Spinal cord (tissue), 10 donors: ENCODE data around the gene TLN1. TPM values are rescaled to one million over a fixed set of nuclear protein-coding genes. Genes with fewer than 3 reads are reported as not detected.
A peak's percentile ranks its signal among the peaks of the same experiment; 100 is the strongest.

ENCODE experiments used
- DNase-seq, 6 donors: peaks; one replicate each; pipeline versions ENCODE4 v3.0.0 to v3.0.0-alpha.2; 2013 to 2015; ENCODE audit warnings: low spot score in 6 of 6, low read depth in 4 of 6
- H3K27ac ChIP-seq: one replicate; pipeline ENCODE4 v1.5.1; 2013; ENCODE audit warnings: low read depth, low read length, control low read depth
- H3K27me3 ChIP-seq: one replicate; pipeline ENCODE4 v1.6.1; 2013; ENCODE audit warnings: low read length; ENCODE audit not compliant: control insufficient read depth, insufficient read depth
- H3K36me3 ChIP-seq: one replicate; pipeline ENCODE4 v1.6.1; 2013; ENCODE audit warnings: low read length; ENCODE audit not compliant: control insufficient read depth, insufficient read depth
- H3K4me1 ChIP-seq: one replicate; pipeline ENCODE4 v1.6.1; 2013; ENCODE audit warnings: low read length; ENCODE audit not compliant: control insufficient read depth, insufficient read depth
- H3K4me3 ChIP-seq: one replicate; pipeline ENCODE4 v1.5.1; 2013; ENCODE audit warnings: low read depth, low read length, control low read depth
- H3K9me3 ChIP-seq: one replicate; pipeline ENCODE4 v1.6.1; 2013; ENCODE audit warnings: low read length; ENCODE audit not compliant: control insufficient read depth, insufficient read depth
- whole genome bisulfite sequencing: methylation state at CpG from one replicate; pipeline ENCODE4 v1.1.5; 2013; ENCODE audit warnings: missing lambda C conversion rate; ENCODE audit not compliant: insufficient coverage; 5-methylcytosine and 5-hydroxymethylcytosine counted together
- polyA plus RNA-seq, 2 donors: library from polyadenylated mRNA; unstranded; fragments of 120-200 nt; gene quantifications; one replicate each; pipeline ENCODE4 v1.2.1, GENCODE V29; 2013; ENCODE audit not compliant: insufficient read length in 2 of 2
- total RNA-seq, 2 donors: library from RNA; depleted of rRNA in 1 of 2; stranded (reverse); fragments of 120-200 nt in 1 of 2; fragments of >200 nt in 1 of 2; gene quantifications; one replicate each; pipeline versions ENCODE4 v1.2.3 to v1.2.4, GENCODE V29; 2013 to 2014
- donor health status: healthy.

The TLN1 gene
- total and polyA plus RNA-seq, 4 donors = 73.7 to 135 (median 83.0) TPM

DNA sequence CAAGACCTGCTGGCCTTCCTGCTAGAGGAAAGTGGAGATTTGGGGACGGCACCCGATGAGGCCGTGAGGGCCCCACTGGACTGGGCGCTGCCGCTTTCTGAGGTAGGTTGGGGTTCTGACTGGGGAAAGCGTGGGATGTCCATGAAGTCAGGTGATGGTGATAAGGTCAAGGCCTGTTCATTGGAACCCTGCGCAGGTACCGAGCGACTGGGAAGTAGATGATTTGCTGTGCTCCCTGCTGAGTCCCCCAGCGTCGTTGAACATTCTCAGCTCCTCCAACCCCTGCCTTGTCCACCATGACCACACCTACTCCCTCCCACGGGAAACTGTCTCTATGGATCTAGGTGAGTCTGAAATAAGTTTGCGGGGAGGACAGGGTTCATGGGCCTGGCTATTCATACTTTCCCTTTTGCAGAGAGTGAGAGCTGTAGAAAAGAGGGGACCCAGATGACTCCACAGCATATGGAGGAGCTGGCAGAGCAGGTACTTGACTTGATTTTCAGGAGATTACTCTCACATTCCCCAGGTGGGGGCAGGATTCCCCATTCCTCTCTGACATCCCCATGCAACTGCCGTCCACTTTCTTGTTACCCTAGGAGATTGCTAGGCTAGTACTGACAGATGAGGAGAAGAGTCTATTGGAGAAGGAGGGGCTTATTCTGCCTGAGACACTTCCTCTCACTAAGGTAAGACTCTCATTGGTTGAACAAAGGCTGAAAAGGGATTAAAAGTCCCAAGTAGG is 976 bp upstream of the TLN1 start:
- peak in 2 of 6 donors; percentile 32 to 37 for DNase-seq
- H3K27ac ChIP-seq = peak overlapping the region; percentile 97
- peaks cover 36% of the 10 kb centered on the region for H3K36me3 ChIP-seq
- no peaks in the 10 kb centered on the region for H3K9me3 ChIP-seq
- peak overlapping the region; percentile 93 for H3K4me3 ChIP-seq
- H3K27me3 ChIP-seq = no peaks in the 10 kb centered on the region
- H3K4me1 ChIP-seq = peaks cover 31% of the 10 kb centered on the region
- 0% methylated on average over 5 of the region's 14 CpGs for WGBS

- Histone ChIP-seq H3K4me3 (peak overlapping the region; percentile 93), H3K9me3 (no peaks in the 10 kb centered on the region), H3K27me3 (no peaks in the 10 kb centered on the region), H3K36me3 (peaks cover 34% of the 10 kb centered on the region), H3K27ac (peak overlapping the region; percentile 97), H3K4me1 (peaks cover 43% of the 10 kb centered on the region)
- no peak for DNase-seq
- under 1% methylated on average over 46 of the region's 47 CpGs for WGBS
Measured at GRCh38 chr9:35731415-35732184, 395 bp downstream of the TLN1 start.

- Histone ChIP-seq H3K4me1 (peaks cover 41% of the 10 kb centered on the region), H3K27me3 (no peaks in the 10 kb centered on the region), H3K36me3 (peaks cover 31% of the 10 kb centered on the region), H3K4me3 (peak overlapping the region; percentile 93), H3K9me3 (no peaks in the 10 kb centered on the region), H3K27ac (peak overlapping the region; percentile 97)
- no peak for DNase-seq
- WGBS = 97% methylated on average over 2 of the region's 2 CpGs
Measured at GRCh38 chr9:35730486-35730854, 1.5 kb downstream of the TLN1 start.

DNA sequence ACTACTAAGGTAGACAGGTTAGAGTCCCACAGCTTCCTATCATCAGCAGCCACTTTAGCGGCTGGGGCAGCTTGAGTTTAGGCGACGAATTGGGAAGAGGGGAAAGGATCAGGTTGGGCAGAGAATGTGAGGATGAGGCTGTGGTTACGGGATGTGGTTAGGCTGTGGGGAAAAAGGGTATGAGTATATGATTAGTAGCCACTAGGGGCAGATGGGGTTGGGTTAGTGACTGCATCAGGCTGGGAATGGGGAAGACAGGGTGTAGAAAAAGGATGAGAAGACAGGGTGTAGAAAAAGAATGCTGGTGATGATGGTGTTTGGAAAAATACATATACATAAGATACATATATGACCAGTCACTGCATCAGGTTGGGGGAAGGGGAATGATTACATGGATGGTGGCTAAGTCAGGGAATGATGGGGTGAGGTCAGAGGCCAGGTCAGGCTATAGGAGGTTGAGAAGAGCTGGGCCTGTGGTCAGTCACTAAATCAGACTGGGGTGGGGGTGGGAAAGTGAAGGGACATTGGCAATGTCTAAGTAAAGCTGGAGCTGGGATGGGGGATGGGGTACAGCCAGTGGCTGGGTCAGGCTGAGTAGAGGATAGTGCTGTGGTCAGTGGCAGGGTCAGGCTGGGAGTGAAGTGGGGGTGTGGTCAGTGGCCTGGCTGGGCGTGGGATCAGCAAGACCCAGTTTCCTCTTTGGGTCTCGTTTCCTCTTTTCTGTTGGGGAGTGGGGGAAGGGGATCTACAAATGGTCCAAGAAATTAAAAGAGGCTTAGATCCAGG is 2.1 kb downstream of the TLN1 start:
- Histone ChIP-seq H3K27ac (peak overlapping the region; percentile 97), H3K4me1 (peaks cover 41% of the 10 kb centered on the region), H3K4me3 (peak overlapping the region; percentile 93)

GRCh38 chr9:35729101-35729500 is 2.9 kb downstream of the TLN1 start:
- Histone ChIP-seq H3K4me3 (peak overlapping the region; percentile 1), H3K4me1 (peaks cover 41% of the 10 kb centered on the region), H3K27ac (peak overlapping the region; percentile 97), H3K36me3 (peaks cover 41% of the 10 kb centered on the region), H3K27me3 (no peaks in the 10 kb centered on the region), H3K9me3 (no peaks in the 10 kb centered on the region)
- 89% methylated on average over 3 of the region's 3 CpGs for WGBS
- DNase-seq = no peak

More for the DNA sequence above, 2.1 kb downstream of the TLN1 start:
- no peaks in the 10 kb centered on the region for H3K27me3 ChIP-seq
- DNase-seq = peak in 2 of 6 donors; percentile 34 to 38
- 37% methylated on average over 6 of the region's 6 CpGs for WGBS
- peaks cover 37% of the 10 kb centered on the region for H3K36me3 ChIP-seq
- no peaks in the 10 kb centered on the region for H3K9me3 ChIP-seq

DNA sequence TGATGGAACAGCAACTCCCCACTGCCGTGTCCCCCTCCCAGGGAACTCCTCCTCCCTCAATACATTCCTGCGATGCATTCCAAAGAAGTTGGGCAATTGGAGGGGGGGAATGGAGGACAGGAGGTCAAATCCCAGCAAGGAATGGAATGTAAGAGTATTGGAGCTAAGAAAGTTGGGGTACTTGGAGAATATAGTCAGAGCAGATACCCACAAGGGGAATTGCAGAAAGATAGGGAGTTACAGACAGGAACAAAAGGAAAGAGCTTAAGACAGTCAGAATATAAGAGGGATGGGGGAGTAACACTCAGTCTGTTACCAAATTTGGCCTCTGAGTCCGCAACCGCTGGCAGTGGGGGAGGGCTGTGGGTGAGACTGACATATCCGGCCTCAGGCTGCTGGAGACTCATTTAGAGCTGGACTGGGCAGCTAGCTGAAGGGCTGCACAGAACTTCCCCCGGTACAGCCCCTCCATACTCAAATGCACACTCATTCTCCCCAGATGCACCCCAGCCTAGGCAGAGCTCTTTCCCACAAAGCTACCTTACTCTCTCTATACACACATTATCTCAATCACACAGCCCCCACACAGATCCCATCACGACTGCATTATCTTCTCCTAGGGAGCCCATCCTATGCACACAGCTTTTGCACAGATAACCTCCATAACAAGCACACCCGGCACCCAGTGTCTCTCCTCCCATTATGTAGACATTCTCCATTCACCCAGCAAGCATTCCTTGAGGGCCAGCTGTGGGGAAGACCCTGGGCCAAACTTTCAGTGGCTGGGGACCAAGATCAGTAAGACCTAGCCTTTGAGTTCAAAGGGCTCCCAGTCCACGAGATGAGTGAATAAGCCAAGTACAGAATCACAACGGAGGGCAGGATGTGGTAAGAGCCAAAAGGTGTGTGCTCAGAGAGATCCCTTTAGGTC is 3.7 kb downstream of the TLN1 start:
- peak overlapping the region; percentile 26 for H3K4me3 ChIP-seq
- no peaks in the 10 kb centered on the region for H3K9me3 ChIP-seq
- H3K36me3 ChIP-seq = peaks cover 49% of the 10 kb centered on the region
- peak in 1 of 6 donors; percentile 41 for DNase-seq
- H3K27me3 ChIP-seq = no peaks in the 10 kb centered on the region
- peaks cover 41% of the 10 kb centered on the region for H3K4me1 ChIP-seq
- 29% methylated on average over 5 of the region's 10 CpGs for WGBS
- peak overlapping the region; percentile 97 for H3K27ac ChIP-seq

GRCh38 chr9:35727676-35728040 is 4.3 kb downstream of the TLN1 start:
- no peak for DNase-seq
- 70% methylated on average over 2 of the region's 5 CpGs for WGBS
- peaks cover 34% of the 10 kb centered on the region for H3K4me1 ChIP-seq
- H3K27me3 ChIP-seq = no peaks in the 10 kb centered on the region
- H3K36me3 ChIP-seq = peaks cover 54% of the 10 kb centered on the region
- no peaks in the 10 kb centered on the region for H3K9me3 ChIP-seq
- peak overlapping the region; percentile 97 for H3K27ac ChIP-seq
- H3K4me3 ChIP-seq = peak overlapping the region; percentile 26

DNA sequence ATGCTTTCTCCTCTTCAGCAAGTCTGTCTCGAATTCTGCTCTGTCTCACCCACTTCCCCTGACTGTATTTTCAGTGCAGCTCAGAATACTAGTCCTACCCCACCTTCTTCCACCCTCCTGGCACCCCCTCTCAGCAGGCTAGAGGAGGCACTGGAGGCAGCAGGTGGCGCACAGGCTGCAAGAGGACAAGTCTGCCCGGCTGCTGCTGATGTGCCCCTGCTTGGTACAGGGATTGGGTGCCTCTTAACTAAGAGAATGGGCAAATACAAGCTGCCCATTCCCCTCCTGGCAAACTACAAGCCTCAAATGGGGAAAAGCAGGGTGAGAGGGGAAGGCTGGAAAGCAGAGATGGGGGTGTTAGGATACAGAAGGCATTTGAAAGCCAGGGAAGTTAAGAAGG is 5.1 kb downstream of the TLN1 start:
- Histone ChIP-seq H3K9me3 (no peaks in the 10 kb centered on the region), H3K36me3 (peaks cover 60% of the 10 kb centered on the region), H3K4me1 (peaks cover 33% of the 10 kb centered on the region), H3K27ac (peak overlapping the region; percentile 97), H3K27me3 (no peaks in the 10 kb centered on the region), H3K4me3 (no peak overlapping the region)
- no peak for DNase-seq
- 75% methylated on average over 3 of the region's 3 CpGs for WGBS

DNA sequence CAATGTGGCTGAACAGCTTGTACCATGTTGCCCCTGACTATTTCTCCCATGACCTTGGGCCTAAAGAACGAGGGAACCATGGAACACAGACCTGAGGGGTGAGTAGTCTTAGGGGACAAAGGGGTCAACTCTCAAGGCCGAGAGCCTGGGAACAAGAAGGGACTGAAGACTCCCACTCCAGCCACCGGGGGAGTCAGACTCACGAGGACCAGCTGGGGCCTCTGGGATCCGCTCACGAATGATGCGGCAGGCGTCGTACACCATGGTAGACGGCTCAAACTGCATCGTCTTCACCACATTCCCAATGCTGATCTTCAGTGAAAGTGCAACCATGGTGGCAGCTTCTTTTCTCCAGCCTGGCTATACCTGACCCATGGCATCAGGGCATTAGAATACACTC is 6.6 kb downstream of the TLN1 start:
- Histone ChIP-seq H3K27me3 (no peaks in the 10 kb centered on the region), H3K9me3 (no peaks in the 10 kb centered on the region), H3K4me1 (peaks cover 33% of the 10 kb centered on the region), H3K27ac (no peak overlapping the region), H3K36me3 (peaks cover 69% of the 10 kb centered on the region), H3K4me3 (no peak overlapping the region)
- no peak for DNase-seq
- 94% methylated on average over 10 of the region's 11 CpGs for WGBS
